ENCODE data around the gene RRAD.
A peak's percentile ranks its signal among the peaks of the same experiment; 100 is the strongest.

DNA sequence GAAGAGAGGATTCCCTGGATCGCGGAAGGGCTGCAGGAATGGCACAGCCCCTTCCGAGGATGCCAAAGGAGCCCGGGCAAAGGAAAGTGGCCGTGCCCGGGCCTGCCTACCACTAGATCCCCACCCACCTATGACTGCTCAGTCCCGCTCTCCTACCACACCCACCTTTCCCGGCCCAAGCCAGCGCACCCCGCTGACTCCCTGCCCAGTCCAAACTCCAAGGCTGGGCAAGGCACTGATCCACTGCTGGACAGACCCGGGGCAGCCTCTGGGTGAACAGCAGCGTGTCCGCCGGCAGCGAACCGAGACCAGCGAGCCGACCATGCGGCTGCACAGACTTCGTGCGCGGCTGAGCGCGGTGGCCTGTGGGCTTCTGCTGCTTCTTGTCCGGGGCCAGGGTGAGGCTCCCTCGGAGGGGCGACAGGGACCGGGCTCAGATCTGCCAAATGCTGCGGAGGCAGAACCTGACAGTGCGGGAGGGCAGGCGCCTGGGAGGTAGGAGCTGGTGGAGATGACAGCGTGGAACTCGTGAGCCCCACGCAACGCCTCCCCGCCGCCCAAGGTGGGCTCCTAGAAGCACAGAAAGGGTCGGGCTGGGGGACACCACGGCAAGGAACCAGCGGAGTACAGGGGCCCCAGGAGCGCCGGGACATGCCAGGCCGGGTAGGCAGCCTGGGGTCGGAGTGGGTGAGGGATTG lies 10.1 kb upstream of the RRAD start, which contains the start of gene CES2:
- TF ChIP-seq POLR2A (IDR thresholded peaks at IDR 0.05), result peak in 1 of 2 donors; percentile 50
- TF ChIP-seq, protein P1, sequence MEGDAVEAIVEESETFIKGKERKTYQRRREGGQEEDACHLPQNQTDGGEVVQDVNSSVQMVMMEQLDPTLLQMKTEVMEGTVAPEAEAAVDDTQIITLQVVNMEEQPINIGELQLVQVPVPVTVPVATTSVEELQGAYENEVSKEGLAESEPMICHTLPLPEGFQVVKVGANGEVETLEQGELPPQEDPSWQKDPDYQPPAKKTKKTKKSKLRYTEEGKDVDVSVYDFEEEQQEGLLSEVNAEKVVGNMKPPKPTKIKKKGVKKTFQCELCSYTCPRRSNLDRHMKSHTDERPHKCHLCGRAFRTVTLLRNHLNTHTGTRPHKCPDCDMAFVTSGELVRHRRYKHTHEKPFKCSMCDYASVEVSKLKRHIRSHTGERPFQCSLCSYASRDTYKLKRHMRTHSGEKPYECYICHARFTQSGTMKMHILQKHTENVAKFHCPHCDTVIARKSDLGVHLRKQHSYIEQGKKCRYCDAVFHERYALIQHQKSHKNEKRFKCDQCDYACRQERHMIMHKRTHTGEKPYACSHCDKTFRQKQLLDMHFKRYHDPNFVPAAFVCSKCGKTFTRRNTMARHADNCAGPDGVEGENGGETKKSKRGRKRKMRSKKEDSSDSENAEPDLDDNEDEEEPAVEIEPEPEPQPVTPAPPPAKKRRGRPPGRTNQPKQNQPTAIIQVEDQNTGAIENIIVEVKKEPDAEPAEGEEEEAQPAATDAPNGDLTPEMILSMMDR (IDR thresholded peaks at IDR 0.05), result no peak

Measured in heart left ventricle (tissue), 13 donors.